HUES6 (cell line): ENCODE data around the gene ILK.

ENCODE experiments used
- H3K27ac ChIP-seq: 2 replicates; pipeline ENCODE4 v1.7.0; 2013; ENCODE audit warnings: low read depth, mild to moderate bottlenecking, low read length, inconsistent platforms
- H3K27me3 ChIP-seq: 2 replicates; pipeline ENCODE4 v1.6.1; 2013; ENCODE audit warnings: low read length; ENCODE audit not compliant: control insufficient read depth, insufficient read depth
- H3K36me3 ChIP-seq: 2 replicates; pipeline ENCODE4 v1.6.1; 2013; ENCODE audit warnings: low read length; ENCODE audit not compliant: control insufficient read depth, insufficient read depth
- H3K4me1 ChIP-seq: 2 replicates; pipeline ENCODE4 v1.6.1; 2013; ENCODE audit warnings: low read length; ENCODE audit not compliant: control insufficient read depth, insufficient read depth
- H3K4me3 ChIP-seq: 2 replicates; pipeline ENCODE4 v1.5.1; 2013; ENCODE audit warnings: low read depth, low read length
- H3K9ac ChIP-seq: one replicate; pipeline ENCODE4 v1.6.1; 2013; ENCODE audit warnings: mild to moderate bottlenecking, low read length
- H3K9me3 ChIP-seq: 2 replicates; pipeline ENCODE4 v1.6.1; 2013; ENCODE audit warnings: low read depth, low read length; ENCODE audit not compliant: control insufficient read depth, insufficient read depth

Gene ILK

GRCh38 chr11:6596239-6596877, 7.2 kb upstream of the ILK start:
- H3K4me1 ChIP-seq: no peaks in the 10 kb centered on the region

GRCh38 chr11:6598555-6598954, 5.0 kb upstream of the ILK start:
- Histone ChIP-seq H3K27me3 (no peaks in the 10 kb centered on the region), H3K4me1 (peaks cover 6% of the 10 kb centered on the region), H3K27ac (no peak overlapping the region), H3K9me3 (no peaks in the 10 kb centered on the region), H3K36me3 (peaks cover 45% of the 10 kb centered on the region), H3K4me3 (no peak overlapping the region), H3K9ac (no peak overlapping the region)

More at GRCh38 chr11:6596239-6596877, 7.2 kb upstream of the ILK start:
- H3K4me3 ChIP-seq: no peak overlapping the region
- no peaks in the 10 kb centered on the region for H3K9me3 ChIP-seq
- H3K27ac ChIP-seq: no peak overlapping the region
- peaks cover 41% of the 10 kb centered on the region for H3K36me3 ChIP-seq
- H3K27me3 ChIP-seq: no peaks in the 10 kb centered on the region
- no peak overlapping the region for H3K9ac ChIP-seq

- H3K36me3 ChIP-seq: peaks cover 45% of the 10 kb centered on the region
- no peak overlapping the region for H3K4me3 ChIP-seq
- H3K9me3 ChIP-seq: no peaks in the 10 kb centered on the region
- no peaks in the 10 kb centered on the region for H3K27me3 ChIP-seq
- H3K4me1 ChIP-seq: peaks cover 6% of the 10 kb centered on the region
- no peak overlapping the region for H3K27ac ChIP-seq
- H3K9ac ChIP-seq: no peak overlapping the region
These were observed 4.1 kb upstream of the ILK start for GRCh38 chr11:6599449-6599848.

GRCh38 chr11:6599881-6600390, 3.6 kb upstream of the ILK start:
- H3K9ac ChIP-seq: no peak overlapping the region
- H3K9me3 ChIP-seq: no peaks in the 10 kb centered on the region
- peaks cover 45% of the 10 kb centered on the region for H3K36me3 ChIP-seq
- H3K4me3 ChIP-seq: no peak overlapping the region
- H3K27me3 ChIP-seq: no peaks in the 10 kb centered on the region
- no peak overlapping the region for H3K27ac ChIP-seq
- H3K4me1 ChIP-seq: peaks cover 10% of the 10 kb centered on the region

GRCh38 chr11:6601041-6601461, 2.5 kb upstream of the ILK start:
- no peak overlapping the region for H3K4me3 ChIP-seq
- no peak overlapping the region for H3K9ac ChIP-seq
- no peak overlapping the region for H3K27ac ChIP-seq
- H3K4me1 ChIP-seq: peaks cover 13% of the 10 kb centered on the region
- H3K36me3 ChIP-seq: peaks cover 44% of the 10 kb centered on the region
- no peaks in the 10 kb centered on the region for H3K9me3 ChIP-seq
- H3K27me3 ChIP-seq: no peaks in the 10 kb centered on the region

- no peaks in the 10 kb centered on the region for H3K9me3 ChIP-seq
- H3K9ac ChIP-seq: peak overlapping the region; percentile 64
- no peak overlapping the region for H3K27ac ChIP-seq
- H3K36me3 ChIP-seq: peaks cover 38% of the 10 kb centered on the region
- H3K4me1 ChIP-seq: peaks cover 23% of the 10 kb centered on the region
- H3K4me3 ChIP-seq: peak overlapping the region; percentile 86
- H3K27me3 ChIP-seq: no peaks in the 10 kb centered on the region
These were observed 1.3 kb upstream of the ILK start for GRCh38 chr11:6602096-6602940.

- Histone ChIP-seq H3K4me3 (peak overlapping the region; percentile 86), H3K27ac (peak overlapping the region; percentile 65; the same call in 1 of the 2 replicates), H3K9ac (peak overlapping the region; percentile 96), H3K36me3 (peaks cover 44% of the 10 kb centered on the region), H3K9me3 (no peaks in the 10 kb centered on the region), H3K27me3 (no peaks in the 10 kb centered on the region), H3K4me1 (peaks cover 27% of the 10 kb centered on the region)
These were observed 580 bp downstream of the ILK start for GRCh38 chr11:6604081-6604626.

GRCh38 chr11:6604790-6605189, 1.2 kb downstream of the ILK start:
- Histone ChIP-seq H3K9ac (peak overlapping the region; percentile 96), H3K4me1 (peaks cover 27% of the 10 kb centered on the region), H3K9me3 (no peaks in the 10 kb centered on the region), H3K27ac (no peak overlapping the region), H3K36me3 (peaks cover 44% of the 10 kb centered on the region), H3K27me3 (no peaks in the 10 kb centered on the region), H3K4me3 (peak overlapping the region; percentile 86)

GRCh38 chr11:6606471-6607189, 3.1 kb downstream of the ILK start:
- Histone ChIP-seq H3K27me3 (no peaks in the 10 kb centered on the region), H3K4me1 (peaks cover 27% of the 10 kb centered on the region), H3K9me3 (no peaks in the 10 kb centered on the region), H3K27ac (peak overlapping the region; percentile 75), H3K4me3 (peak overlapping the region; percentile 28; the same call in 1 of the 2 replicates), H3K9ac (peak overlapping the region; percentile 60), H3K36me3 (peaks cover 43% of the 10 kb centered on the region)

GRCh38 chr11:6607190-6607795, 3.7 kb downstream of the ILK start:
- Histone ChIP-seq H3K4me3 (no peak overlapping the region), H3K27ac (peak overlapping the region; percentile 82), H3K4me1 (peaks cover 25% of the 10 kb centered on the region), H3K27me3 (no peaks in the 10 kb centered on the region), H3K9me3 (no peaks in the 10 kb centered on the region), H3K9ac (peak overlapping the region; percentile 55), H3K36me3 (peaks cover 41% of the 10 kb centered on the region)
